GM19468 (cell line): ENCODE data around the gene ZBTB46.

Source experiments
- ATAC-seq: cut with Tn5 transposase; IDR thresholded peaks from one replicate; pipeline ENCODE4 v1.9.1; 2021; ENCODE audit warnings: mild to moderate bottlenecking, moderate library complexity, moderate number of reproducible peaks; ENCODE audit not compliant: unreplicated experiment; ENCODE audit errors: extremely low read depth

Gene ZBTB46

GRCh38 chr20:63749597-63750508 lies 81.2 kb downstream of the ZBTB46 start:
- ATAC-seq, result no peak

- ATAC-seq, result no peak
Measured at GRCh38 chr20:63748934-63749270, 82.2 kb downstream of the ZBTB46 start.

GRCh38 chr20:63748070-63748933 lies 82.8 kb downstream of the ZBTB46 start:
- ATAC-seq, result no peak

GRCh38 chr20:63747622-63748069 lies 83.4 kb downstream of the ZBTB46 start:
- ATAC-seq, result no peak

- no peak for ATAC-seq
Measured at GRCh38 chr20:63746751-63747315, 84.2 kb downstream of the ZBTB46 start.

- no peak for ATAC-seq
Measured at GRCh38 chr20:63745961-63746731, 84.9 kb downstream of the ZBTB46 start.

- ATAC-seq, result no peak
Measured at GRCh38 chr20:63745424-63745805, 85.6 kb downstream of the ZBTB46 start.

- ATAC-seq, result no peak
Measured at GRCh38 chr20:63744574-63745423, 86.3 kb downstream of the ZBTB46 start.

- no peak for ATAC-seq
Measured at GRCh38 chr20:63744158-63744557, 86.9 kb downstream of the ZBTB46 start.

- ATAC-seq, result no peak
Measured at GRCh38 chr20:63743210-63743970, 87.7 kb downstream of the ZBTB46 start.

- no peak for ATAC-seq
Measured at GRCh38 chr20:63742381-63743024, 88.6 kb downstream of the ZBTB46 start.

GRCh38 chr20:63741676-63742380 lies 89.2 kb downstream of the ZBTB46 start:
- ATAC-seq, result no peak

GRCh38 chr20:63741354-63741675 lies 89.7 kb downstream of the ZBTB46 start:
- ATAC-seq, result no peak

- no peak for ATAC-seq
Measured at GRCh38 chr20:63740627-63741353, 90.3 kb downstream of the ZBTB46 start.

GRCh38 chr20:63740070-63740626 lies 90.9 kb downstream of the ZBTB46 start:
- ATAC-seq, result no peak
